Astrocyte (in vitro differentiated cells and primary cell): ENCODE data around the gene TFRC.
"Not testable (repeated sequence)": the region's sequence is repeated elsewhere in the genome, so short reads cannot be mapped to it uniquely, and the experiment has no call there.

Experiments
- CTCF ChIP-seq: IDR thresholded peaks from 2 replicates; pipeline ENCODE4 v1.5.1; 2011; ENCODE audit warnings: low read depth, mild to moderate bottlenecking, inconsistent platforms, low read length, moderate library complexity; ENCODE audit not compliant: insufficient read depth
- EZH2 ChIP-seq: IDR thresholded peaks from 2 replicates; pipeline ENCODE4 v1.6.1; 2012; ENCODE audit warnings: mild to moderate bottlenecking, low read length, inconsistent platforms; ENCODE audit not compliant: insufficient read depth

GRCh38 chr3:196001240-196001639 is 80.7 kb downstream of the TFRC start:
- TF ChIP-seq CTCF, EZH2: not testable (repeated sequence)
